NCI-H146 treated with DMSO at 0.1 percent for 48 hours (cell line): ENCODE measurements around the gene MAGI1.

ENCODE experiments used
- DNase-seq: peaks from one replicate; lab custom pipeline; 2025; ENCODE audit not compliant: unreplicated experiment; lab: John Stamatoyannopoulos, UW

The MAGI1 gene

DNA sequence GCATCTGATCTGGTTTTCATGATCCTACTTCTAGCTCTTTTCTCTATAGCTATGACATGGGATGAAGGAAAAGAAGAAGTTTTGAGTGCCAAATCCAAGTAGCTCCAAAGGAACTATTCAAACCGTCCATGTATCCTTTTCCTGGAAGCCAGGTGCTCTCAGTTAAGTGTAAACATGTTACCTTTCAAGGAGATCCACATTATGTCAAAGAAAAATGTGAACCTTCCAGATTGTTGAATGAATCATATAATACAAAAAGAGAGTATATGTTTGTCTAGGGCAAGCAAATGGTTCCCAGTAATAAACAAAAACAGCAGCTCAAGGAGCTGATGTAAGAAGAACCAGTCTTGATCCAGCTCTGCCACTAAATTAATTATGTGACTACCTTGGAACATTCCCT is 534.9 kb downstream of the MAGI1 start:
- no peak for DNase-seq

DNA sequence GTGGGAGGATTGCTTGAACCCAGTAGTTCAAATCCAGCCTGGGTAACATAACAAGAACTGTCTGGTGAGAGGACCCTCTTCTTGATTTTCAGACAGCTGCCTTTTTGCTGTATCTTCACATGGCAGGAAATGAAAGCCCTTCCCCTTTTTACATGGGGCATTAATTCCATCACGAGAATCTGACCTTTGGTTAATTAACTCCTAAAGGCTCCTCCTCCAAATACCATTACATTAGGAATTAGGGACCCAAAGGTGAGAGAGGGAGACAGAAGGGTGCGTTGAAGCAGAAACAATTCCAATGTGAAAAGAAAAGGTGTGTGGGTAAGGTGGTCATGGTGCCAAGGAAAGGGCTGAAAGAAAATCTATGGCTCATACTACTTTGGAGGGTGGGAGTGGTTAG is 536.2 kb downstream of the MAGI1 start:
- DNase-seq = no peak

GRCh38 chr3:65500398-65501306 is 538.1 kb downstream of the MAGI1 start:
- no peak for DNase-seq

DNA sequence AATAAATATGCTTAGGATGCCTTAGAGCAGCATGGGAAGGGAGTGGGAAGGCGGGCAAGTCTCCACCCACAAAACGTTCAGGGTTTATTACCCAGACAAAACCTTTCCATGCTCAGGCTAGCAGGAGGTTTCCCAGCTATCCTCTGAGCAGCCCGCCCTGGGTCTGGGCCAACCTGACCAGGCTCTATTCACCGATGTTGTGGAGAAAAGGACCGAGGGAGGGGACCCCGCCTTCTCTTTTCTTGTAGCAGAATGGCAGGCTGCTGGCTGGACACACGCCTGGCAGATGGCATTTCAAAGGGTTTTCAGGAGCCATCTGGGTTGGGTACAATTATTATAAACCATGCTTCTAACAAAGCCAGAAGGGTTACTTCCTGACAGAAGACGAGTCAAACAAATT is 540.9 kb downstream of the MAGI1 start:
- DNase-seq = no peak

DNA sequence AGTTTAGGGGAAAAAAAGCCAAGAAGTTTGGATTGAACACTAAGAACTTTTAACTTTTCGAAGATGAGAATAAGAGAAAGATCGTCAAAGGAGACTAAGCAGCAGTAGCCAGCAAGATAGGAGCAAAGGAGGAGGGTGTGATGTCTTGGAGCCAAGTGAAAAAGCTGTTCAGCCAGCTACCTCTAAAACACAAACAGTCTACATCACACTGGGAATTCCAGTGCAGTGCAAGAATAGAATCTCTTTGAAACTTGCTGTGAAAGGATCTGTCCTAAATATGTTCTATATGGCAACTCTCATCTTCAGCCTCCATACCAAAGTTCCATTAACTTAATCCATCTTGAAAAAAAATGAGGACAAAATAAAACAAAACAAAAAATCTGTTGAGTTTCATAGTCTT is 541.5 kb downstream of the MAGI1 start:
- no peak for DNase-seq

- DNase-seq = no peak
Measured at GRCh38 chr3:65493938-65494337, 544.8 kb downstream of the MAGI1 start.

DNA sequence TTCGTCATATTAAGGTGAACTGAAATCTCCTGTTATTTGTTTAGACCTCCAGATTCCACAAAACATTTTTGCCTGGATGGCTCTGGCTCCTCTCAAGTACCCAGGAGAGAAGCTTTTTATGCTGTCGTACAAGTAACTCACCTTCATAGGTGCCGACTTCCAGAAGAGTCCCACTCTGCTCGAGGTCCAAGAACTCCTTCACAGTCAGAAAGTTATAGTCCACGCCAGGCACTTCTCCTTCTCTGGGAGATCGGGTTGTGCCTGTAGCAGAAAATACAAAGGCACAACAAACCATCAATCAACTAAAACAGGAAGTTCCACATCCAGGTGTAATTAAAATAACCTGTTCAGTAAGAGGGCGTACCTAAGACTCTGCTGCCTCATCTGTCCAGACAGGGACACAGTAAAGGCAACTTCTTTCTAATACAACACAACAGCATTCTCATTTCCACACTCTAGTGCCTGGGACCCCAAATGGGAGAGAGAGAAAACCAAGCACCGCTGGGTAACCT is 545.3 kb downstream of the MAGI1 start:
- no peak for DNase-seq

GRCh38 chr3:65492249-65492648 is 546.5 kb downstream of the MAGI1 start:
- no peak for DNase-seq

GRCh38 chr3:65490114-65490513 is 548.6 kb downstream of the MAGI1 start:
- DNase-seq = no peak

GRCh38 chr3:65489253-65489652 is 549.5 kb downstream of the MAGI1 start:
- no peak for DNase-seq

DNA sequence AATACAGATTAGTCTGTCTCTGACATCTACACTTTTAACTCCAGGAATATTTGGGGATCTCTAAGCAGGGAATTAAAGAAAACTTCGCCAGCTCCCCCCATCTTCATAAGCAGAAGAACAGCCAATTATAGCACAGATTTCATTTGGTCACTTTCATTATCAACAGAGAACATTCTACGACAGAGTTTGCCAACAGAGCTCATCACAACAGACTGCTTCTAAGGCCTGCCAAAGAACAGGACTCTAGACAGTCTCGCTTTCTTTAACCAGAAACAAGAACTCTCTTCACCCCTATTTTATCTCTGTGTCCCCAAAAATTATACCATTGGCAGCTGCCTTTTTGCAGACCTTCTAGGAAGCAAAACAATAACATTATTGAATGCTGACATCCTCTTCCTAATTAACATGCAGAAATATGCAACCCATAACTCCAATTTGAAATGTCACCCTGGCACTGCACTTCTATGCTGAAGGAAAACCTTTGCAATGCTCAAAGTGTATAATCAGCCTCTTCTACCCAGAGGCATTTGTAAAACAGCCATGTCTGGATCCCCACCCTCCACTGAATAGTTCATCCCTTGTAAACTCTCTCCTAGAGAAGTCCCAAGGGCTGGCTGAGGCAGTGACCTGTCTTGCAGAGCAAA is 552.8 kb downstream of the MAGI1 start:
- no peak for DNase-seq

DNA sequence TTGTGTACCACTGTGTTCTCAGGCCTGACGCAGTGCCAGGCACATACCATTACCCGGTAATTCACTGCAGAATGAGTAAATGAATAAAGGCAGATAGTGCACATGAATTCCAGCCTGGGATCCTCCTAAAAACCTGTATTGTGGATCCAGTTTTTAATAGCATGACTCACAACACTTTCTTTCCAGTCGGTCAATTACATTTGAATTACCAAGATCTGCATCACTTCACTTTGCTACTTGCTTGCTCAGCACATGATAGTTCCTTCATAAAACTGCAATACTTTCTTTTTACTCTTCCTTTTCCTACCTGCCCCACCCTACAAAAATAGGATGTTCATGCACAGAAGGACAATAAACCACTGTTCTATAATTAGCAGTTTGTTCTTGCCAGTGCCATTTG is 553.8 kb downstream of the MAGI1 start:
- no peak for DNase-seq

DNA sequence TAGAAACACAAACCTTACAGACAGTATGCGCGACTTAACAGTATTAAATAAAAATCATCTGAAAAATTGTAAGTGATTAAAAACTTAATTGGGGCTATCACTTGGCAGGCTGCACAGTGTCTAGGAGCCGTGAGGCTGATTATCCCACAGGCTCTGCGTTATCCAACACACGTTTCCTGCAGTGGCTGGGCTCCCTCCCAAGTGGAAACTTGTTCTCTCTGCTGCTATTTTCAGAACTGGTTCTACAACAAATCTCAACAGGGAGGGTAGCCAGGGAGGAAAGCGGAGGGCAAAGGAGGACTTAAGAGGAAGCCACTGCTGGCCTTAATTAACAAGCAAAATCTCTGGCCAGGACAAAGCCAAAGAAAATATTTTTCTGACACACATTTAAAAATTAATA is 555.2 kb downstream of the MAGI1 start:
- no peak for DNase-seq

DNA sequence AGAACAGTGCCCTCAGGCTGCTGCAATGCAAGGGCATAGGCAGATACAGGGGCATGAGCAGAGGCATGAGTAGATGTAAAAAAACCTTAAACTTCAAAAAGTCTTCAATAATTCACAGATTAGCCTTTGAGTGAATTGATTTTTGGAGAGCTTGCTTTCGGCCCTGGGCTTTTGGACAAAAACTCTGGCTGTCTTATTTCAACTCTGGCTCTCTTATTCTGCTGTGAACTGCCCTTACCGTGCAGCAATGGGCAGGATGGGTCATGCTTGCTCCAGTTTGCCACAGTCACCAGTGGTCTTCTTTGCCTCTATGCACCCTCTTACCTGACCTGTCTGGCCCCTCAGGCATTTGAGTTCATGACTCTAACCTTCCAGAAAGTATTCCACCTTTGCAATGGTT is 555.7 kb downstream of the MAGI1 start:
- no peak for DNase-seq

- no peak for DNase-seq
Measured at GRCh38 chr3:65481085-65481484, 557.6 kb downstream of the MAGI1 start.

- no peak for DNase-seq
Measured at GRCh38 chr3:65479990-65480389, 558.7 kb downstream of the MAGI1 start.

DNA sequence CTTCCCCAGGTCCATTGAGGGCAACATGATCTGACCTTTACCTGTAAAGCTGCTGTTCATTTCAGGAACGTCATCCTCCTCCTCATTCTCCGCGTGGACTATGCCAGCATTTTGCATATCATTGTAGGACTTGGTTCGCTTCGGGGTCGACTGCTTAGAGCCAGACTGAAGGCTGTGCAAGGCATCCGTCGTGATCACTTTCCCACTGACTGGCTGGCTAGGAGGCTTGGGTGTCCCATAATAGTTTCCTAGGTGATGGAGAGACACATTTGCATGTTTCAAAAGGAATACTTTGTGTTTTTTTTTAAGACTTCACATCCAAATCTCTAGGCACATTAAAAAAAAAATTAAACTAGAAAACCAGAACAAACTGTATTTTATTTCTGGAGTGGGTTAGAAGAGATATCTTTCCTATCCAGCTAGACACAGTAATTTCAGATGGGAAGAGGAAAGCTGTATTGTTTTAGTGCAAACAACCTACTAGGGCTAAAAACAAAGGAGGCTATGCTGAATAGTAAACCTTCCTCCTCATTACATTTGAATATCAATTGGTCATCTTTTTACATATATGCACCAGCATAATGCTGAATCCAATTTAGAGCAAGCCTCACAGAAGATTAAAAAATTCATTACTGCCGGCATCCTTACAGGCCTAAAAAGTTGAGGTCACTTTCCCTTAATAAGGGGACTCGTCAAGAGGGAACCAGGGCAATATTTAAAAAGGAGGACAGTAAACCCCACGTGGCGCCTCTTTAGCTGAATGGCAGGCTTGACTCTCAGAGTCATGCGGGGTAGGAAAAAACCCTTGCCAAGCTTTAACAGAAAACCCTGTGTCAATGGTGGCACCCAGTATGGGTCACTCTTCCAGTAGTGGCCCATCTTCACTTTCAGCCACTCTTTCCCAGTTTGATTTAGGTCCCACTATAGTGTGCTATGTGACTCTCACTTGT is 559.9 kb downstream of the MAGI1 start:
- DNase-seq = no peak

DNA sequence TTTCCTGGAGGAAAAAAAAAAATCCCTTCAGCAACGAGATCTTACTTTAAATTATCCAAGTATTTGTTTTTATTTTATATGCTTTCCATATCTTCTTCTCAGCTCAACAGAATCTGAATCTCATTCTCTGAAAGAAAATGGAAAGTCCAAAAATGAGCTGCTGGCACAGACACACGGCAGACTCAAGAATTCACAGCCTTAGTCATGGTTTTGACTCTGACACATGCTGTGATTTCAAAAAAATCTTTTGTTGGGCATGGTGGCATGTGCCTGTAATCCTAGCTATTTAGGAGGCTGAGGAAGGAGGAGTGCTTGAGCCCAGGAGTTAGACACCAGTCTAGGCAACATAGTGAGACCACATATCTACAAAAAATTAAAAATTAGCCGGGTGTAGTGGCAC is 565.0 kb downstream of the MAGI1 start:
- DNase-seq = no peak

- no peak for DNase-seq
Measured at GRCh38 chr3:65472501-65472900, 566.2 kb downstream of the MAGI1 start.

DNA sequence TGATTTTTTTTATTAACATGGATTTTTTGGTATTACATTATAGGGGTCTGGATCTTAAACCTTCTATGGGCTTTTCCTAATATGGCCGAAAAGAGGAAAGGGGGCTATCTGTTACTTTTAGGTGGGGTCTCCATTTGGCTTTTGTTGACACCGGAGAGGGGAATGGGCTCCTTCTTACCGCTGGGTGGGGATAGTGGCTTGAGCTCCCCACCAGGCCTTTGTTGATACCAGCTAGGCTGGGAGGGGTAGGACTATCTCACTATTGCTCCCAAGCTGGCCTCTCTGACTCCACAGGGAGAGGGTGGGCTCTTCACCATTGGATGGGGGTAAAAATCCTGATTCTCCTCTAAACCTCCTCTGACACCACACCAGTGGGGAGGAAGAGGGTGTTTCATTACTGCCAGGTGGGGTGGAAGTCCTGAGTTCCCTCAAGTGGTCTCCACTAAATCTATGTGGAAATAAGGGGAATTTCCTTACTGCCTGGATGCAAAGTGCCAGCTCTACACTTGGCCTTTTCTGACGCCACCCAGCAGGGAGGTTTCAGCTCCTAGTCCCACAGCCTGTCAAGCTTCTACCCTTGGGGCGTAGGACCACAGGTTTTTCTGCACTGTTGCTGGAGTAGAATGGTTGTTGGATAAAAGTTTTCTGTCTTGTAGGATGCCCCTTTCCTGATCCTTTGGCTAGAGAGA is 572.3 kb downstream of the MAGI1 start:
- no peak for DNase-seq
